ENCODE data around the gene CLCNKB. TPM values are rescaled to one million over a fixed set of nuclear protein-coding genes. Genes with fewer than 3 reads are reported as not detected.

Gene CLCNKB
- total RNA-seq, 1 experiment from 2014 or later: not detected

DNA sequence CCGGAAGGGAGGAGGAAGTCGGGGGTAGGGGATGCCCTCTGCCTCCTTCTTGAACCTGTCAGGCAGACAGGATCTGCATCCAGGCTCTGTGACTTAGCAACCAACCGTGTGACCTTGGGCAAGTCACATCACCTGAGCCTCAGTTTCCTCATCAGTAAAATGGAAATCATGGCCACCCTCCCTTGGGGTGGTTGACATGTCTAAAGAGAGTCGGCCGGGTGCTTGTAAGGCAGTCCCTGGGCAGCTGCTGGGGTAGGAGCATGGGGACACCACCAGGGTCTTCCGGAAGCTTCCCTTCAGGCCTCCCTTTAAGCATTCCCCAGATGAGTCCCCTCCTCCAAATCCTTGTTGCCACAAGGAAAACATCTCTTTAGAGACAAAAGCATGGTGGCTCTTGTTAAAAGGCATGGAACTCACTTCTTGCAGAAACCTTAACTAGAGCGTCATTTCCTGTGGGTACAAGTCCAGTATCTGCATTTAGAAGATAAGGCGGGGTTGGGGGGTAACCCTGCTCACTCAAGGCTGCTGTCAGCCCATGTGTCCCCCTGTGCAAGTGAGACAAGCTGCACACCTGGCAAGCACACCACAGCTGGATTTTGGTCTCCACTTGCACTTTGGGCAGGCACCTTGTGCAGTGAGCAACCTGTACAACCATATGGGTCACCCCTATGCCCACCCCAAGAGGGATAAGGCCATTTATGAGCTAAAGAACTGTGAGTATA, 10.4 kb downstream of the CLCNKB start:
- intact Hi-C loops (cut with micrococcal nuclease): no loop called here
- no peaks in the 10 kb centered on the region for H3K79me2 ChIP-seq (ENCODE audit: low read length)
- peaks cover 5% of the 10 kb centered on the region for H3K4me1 ChIP-seq (ENCODE audit: insufficient read depth, low read length)
- no peak overlapping the region for H3K9ac ChIP-seq (ENCODE audit: low read length)
- no peaks in the 10 kb centered on the region for H3K27me3 ChIP-seq (ENCODE audit: low read length)
- no peaks in the 10 kb centered on the region for H3K9me3 ChIP-seq (ENCODE audit: low read length)
- no peak for DNase-seq
- H3K27ac ChIP-seq (ENCODE audit: low read length): no peak overlapping the region
- H2AFZ ChIP-seq (ENCODE audit: low read length): no peak overlapping the region
- ATAC-seq: no peak
- H3K4me3 ChIP-seq (ENCODE audit: low read length): no peak overlapping the region
- no peaks in the 10 kb centered on the region for H3K9me2 ChIP-seq (replicated peaks; ENCODE audit: low read length)
- H3F3A ChIP-seq (ENCODE audit: low read length, unreplicated experiment): no peaks in the 10 kb centered on the region
- no peaks in the 10 kb centered on the region for H4K20me1 ChIP-seq (ENCODE audit: low read length)
- no peak for TF ChIP-seq EZH2phosphoT487 (IDR thresholded peaks at IDR 0.05; ENCODE audit: borderline replicate concordance, low read length)
- TF ChIP-seq, protein P1, sequence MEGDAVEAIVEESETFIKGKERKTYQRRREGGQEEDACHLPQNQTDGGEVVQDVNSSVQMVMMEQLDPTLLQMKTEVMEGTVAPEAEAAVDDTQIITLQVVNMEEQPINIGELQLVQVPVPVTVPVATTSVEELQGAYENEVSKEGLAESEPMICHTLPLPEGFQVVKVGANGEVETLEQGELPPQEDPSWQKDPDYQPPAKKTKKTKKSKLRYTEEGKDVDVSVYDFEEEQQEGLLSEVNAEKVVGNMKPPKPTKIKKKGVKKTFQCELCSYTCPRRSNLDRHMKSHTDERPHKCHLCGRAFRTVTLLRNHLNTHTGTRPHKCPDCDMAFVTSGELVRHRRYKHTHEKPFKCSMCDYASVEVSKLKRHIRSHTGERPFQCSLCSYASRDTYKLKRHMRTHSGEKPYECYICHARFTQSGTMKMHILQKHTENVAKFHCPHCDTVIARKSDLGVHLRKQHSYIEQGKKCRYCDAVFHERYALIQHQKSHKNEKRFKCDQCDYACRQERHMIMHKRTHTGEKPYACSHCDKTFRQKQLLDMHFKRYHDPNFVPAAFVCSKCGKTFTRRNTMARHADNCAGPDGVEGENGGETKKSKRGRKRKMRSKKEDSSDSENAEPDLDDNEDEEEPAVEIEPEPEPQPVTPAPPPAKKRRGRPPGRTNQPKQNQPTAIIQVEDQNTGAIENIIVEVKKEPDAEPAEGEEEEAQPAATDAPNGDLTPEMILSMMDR (conservative IDR thresholded peaks at IDR 0.05; ENCODE audit: low read depth, low read length): no peak
- TF ChIP-seq EZH2 (IDR thresholded peaks at IDR 0.05; ENCODE audit: low read length, unreplicated experiment): no peak
- CTCF ChIA-PET: no interaction called here
- no peaks in the 10 kb centered on the region for H3K36me3 ChIP-seq (ENCODE audit: low read depth, low read length)
- BruUV-seq (replicated peaks): no TSS peak
- POLR2A ChIA-PET (ENCODE audit: unreplicated experiment): no interaction called here
- H3K4me2 ChIP-seq (ENCODE audit: low read length): no peak overlapping the region

DNA sequence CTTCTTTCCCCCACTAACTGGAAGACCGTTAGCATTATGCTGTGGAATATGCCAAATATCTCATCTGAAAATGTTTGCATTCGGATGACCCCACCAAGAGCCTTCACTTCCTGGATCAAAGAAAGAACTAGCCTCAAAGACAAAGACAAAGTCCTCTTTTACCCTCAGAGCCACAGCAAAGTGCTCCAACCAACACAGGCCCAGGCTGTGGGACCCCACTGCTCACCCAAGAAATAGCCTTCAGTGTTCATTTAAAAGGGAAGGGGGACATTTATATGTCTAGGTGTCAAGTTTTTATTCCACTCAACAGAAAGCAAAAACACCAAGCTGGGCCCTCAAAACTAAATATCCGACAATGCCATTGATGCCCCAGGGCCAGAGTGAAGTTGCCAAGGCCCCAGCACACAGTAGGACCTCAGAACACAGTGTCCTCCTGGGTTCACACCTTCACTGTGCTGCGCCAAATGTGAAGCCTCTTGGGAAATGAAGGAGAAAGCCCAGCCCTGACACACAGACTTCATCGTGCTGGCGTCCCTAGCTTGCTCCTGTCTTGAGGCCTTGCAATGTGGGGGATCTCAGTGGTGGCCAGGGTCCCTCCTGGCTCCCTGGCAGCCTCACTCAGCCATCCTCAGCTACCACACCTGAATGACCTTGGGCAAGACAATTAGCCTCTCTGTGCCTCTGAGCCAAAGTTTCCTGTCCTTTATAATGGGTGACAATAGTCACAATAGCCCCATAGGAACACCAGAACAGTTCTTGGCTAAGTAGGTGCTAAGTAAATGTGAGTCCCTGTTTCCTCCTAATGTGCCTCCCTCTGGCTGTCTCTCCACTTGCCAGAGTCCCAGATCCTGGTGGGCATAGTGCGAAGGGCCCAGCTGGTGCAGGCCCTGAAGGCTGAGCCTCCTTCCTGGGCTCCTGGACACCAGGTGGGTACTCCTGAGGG, 11.3 kb downstream of the CLCNKB start:
- no peak for DNase-seq
- Histone ChIP-seq H3K27ac (ENCODE audit: low read length) (no peak overlapping the region), H3K4me1 (ENCODE audit: insufficient read depth, low read length) (peaks cover 5% of the 10 kb centered on the region), H4K20me1 (ENCODE audit: low read length) (no peaks in the 10 kb centered on the region), H3K4me3 (ENCODE audit: low read length) (no peak overlapping the region), H2AFZ (ENCODE audit: low read length) (no peak overlapping the region), H3F3A (ENCODE audit: low read length, unreplicated experiment) (no peaks in the 10 kb centered on the region), H3K4me2 (ENCODE audit: low read length) (no peak overlapping the region), H3K79me2 (ENCODE audit: low read length) (no peaks in the 10 kb centered on the region), H3K27me3 (ENCODE audit: low read length) (no peaks in the 10 kb centered on the region), H3K36me3 (ENCODE audit: low read depth, low read length) (no peaks in the 10 kb centered on the region), H3K9ac (ENCODE audit: low read length) (no peak overlapping the region), H3K9me2 (replicated peaks; ENCODE audit: low read length) (no peaks in the 10 kb centered on the region), H3K9me3 (ENCODE audit: low read length) (no peaks in the 10 kb centered on the region)
- TF ChIP-seq EZH2 (IDR thresholded peaks at IDR 0.05; ENCODE audit: low read length, unreplicated experiment) (no peak), EZH2phosphoT487 (IDR thresholded peaks at IDR 0.05; ENCODE audit: borderline replicate concordance, low read length) (no peak)
- TF ChIP-seq, protein P1 (conservative IDR thresholded peaks at IDR 0.05; ENCODE audit: low read depth, low read length): no peak
- BruUV-seq (replicated peaks): no TSS peak
- intact Hi-C loops (cut with micrococcal nuclease): no loop called here
- POLR2A ChIA-PET (ENCODE audit: unreplicated experiment): interaction anchor here (0.6 to 0.7 kb wide), 2 partner anchors 133 to 480 kb away, joined by 3 read pairs; no protein-coding TSS in a partner anchor
- CTCF ChIA-PET: interaction anchor here (0.6 kb wide), 1 partner anchor 239 kb away, joined by 3 read pairs; no protein-coding TSS in a partner anchor
- no peak for ATAC-seq
